SU-DHL-6 (cell line): ENCODE data around the gene SDK1.
"Not testable (repeated sequence)": the region's sequence is repeated elsewhere in the genome, so short reads cannot be mapped to it uniquely, and the experiment has no call there.

Experiments
- H2AFZ ChIP-seq: fragments of 200-600 bp; sonication (generic); 2 replicates; pipeline ENCODE4 v1.6.1; 2014; ENCODE audit warnings: low read depth, mild to moderate bottlenecking, moderate library complexity, mixed read lengths, antibody characterized with exemption, low read length; ENCODE audit not compliant: severe bottlenecking
- H3F3A ChIP-seq: fragments of 200-600 bp; shearing (Covaris generic); 2 replicates; pipeline ENCODE4 v1.6.0; 2016; ENCODE audit warnings: antibody characterized with exemption, mild to moderate bottlenecking; ENCODE audit not compliant: insufficient read depth
- H3K27ac ChIP-seq: fragments of 200-600 bp; sonication (generic); 2 replicates; pipeline ENCODE4 v1.5.1; 2016; ENCODE audit warnings: low read depth, mild to moderate bottlenecking, low read length, moderate library complexity, mixed read lengths
- H3K27me3 ChIP-seq: fragments of 200-600 bp; sonication (generic), shearing (Covaris generic); 2 replicates; pipeline ENCODE4 v1.6.0; 2014; ENCODE audit warnings: mild to moderate bottlenecking, low read length
- H3K36me3 ChIP-seq: fragments of 200-600 bp; sonication (generic); 2 replicates; pipeline ENCODE4 v1.6.1; 2014; ENCODE audit warnings: mild to moderate bottlenecking, low read length, mixed read lengths
- H3K4me2 ChIP-seq: fragments of 300-600, 200-600 bp; shearing (Covaris generic), sonication (generic); 2 replicates; pipeline ENCODE4 v1.6.0; 2014; ENCODE audit warnings: low read length, low read depth, mild to moderate bottlenecking; ENCODE audit not compliant: poor library complexity, severe bottlenecking
- H3K4me3 ChIP-seq: fragments of 200-600 bp; sonication (generic); 2 replicates; pipeline ENCODE4 v1.5.1; 2014; ENCODE audit warnings: antibody characterized with exemption, low read length, mild to moderate bottlenecking, mixed read lengths; ENCODE audit not compliant: insufficient read depth, poor library complexity, severe bottlenecking
- H3K79me2 ChIP-seq: fragments of 200-600 bp; sonication (generic); 2 replicates; pipeline ENCODE4 v1.6.1; 2014; ENCODE audit warnings: mild to moderate bottlenecking, low read length, moderate library complexity; ENCODE audit not compliant: insufficient read depth
- H3K9ac ChIP-seq: fragments of 200-600 bp; sonication (generic); 2 replicates; pipeline ENCODE4 v1.7.0; 2014; ENCODE audit warnings: mild to moderate bottlenecking, low read length
- H3K9me2 ChIP-seq: fragments of 200-600 bp; sonication (generic); replicated peaks from 2 replicates; pipeline ENCODE4 v1.6.1; 2014; ENCODE audit warnings: low read length; ENCODE audit not compliant: insufficient read depth
- H3K9me3 ChIP-seq: fragments of 200-600 bp; sonication (generic); 2 replicates; pipeline ENCODE4 v1.6.1; 2014; ENCODE audit warnings: low read length, mixed read lengths; ENCODE audit not compliant: insufficient read depth
- H4K20me1 ChIP-seq: fragments of 200-600 bp; sonication (generic); 2 replicates; pipeline ENCODE4 v1.6.1; 2014; ENCODE audit warnings: low read depth, mild to moderate bottlenecking, antibody characterized with exemption, low read length, moderate library complexity, mixed read lengths
- EZH2phosphoT487 ChIP-seq: fragments of 200-600 bp; sonication (generic), shearing (Covaris generic); conservative IDR thresholded peaks from 2 replicates; pipeline ENCODE4 v1.6.1; 2018; ENCODE audit warnings: mild to moderate bottlenecking, antibody characterized with exemption, low read length, moderate library complexity, mixed read lengths
- TF ChIP-seq, protein P1 (sequence below): fragments of 200-600 bp; sonication (generic); IDR thresholded peaks from one replicate; pipeline ENCODE4 v1.5.1; 2017; ENCODE audit warnings: antibody characterized with exemption, mild to moderate bottlenecking, low read length, moderate library complexity; ENCODE audit not compliant: insufficient read depth, poor library complexity, severe bottlenecking

Gene SDK1

DNA sequence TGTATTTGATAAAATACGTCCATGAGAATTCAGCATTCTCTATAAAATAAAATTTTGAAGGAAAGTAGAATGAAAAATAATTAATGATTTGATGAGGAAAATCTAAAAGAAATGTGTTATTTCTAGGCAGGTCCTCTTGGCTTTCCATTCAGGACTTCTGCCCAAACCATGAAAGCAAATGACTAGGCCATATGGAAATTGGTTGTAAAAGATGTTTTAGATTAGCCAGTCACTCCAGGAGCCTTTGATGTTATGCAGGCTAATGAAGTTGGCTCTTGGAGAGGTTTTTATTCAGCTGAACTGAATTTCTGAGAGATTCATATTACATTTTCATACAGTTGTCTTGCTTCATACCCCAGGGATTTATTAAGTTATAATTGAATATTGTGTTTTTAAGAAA, 452.8 kb downstream of the SDK1 start:
- no peaks in the 10 kb centered on the region for H3K27me3 ChIP-seq
- H3K4me3 ChIP-seq = no peak overlapping the region
- no peaks in the 10 kb centered on the region for H3K36me3 ChIP-seq
- no peaks in the 10 kb centered on the region for H3K9me2 ChIP-seq
- no peak overlapping the region for H3K4me2 ChIP-seq
- TF ChIP-seq EZH2phosphoT487 = no peak
- TF ChIP-seq, protein P1, sequence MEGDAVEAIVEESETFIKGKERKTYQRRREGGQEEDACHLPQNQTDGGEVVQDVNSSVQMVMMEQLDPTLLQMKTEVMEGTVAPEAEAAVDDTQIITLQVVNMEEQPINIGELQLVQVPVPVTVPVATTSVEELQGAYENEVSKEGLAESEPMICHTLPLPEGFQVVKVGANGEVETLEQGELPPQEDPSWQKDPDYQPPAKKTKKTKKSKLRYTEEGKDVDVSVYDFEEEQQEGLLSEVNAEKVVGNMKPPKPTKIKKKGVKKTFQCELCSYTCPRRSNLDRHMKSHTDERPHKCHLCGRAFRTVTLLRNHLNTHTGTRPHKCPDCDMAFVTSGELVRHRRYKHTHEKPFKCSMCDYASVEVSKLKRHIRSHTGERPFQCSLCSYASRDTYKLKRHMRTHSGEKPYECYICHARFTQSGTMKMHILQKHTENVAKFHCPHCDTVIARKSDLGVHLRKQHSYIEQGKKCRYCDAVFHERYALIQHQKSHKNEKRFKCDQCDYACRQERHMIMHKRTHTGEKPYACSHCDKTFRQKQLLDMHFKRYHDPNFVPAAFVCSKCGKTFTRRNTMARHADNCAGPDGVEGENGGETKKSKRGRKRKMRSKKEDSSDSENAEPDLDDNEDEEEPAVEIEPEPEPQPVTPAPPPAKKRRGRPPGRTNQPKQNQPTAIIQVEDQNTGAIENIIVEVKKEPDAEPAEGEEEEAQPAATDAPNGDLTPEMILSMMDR = no peak
- H3K9ac ChIP-seq = no peak overlapping the region
- H3K9me3 ChIP-seq = no peaks in the 10 kb centered on the region
- H3K79me2 ChIP-seq = no peaks in the 10 kb centered on the region
- H4K20me1 ChIP-seq = no peaks in the 10 kb centered on the region
- H3K27ac ChIP-seq = no peak overlapping the region
- H2AFZ ChIP-seq = no peak overlapping the region
- H3F3A ChIP-seq = no peaks in the 10 kb centered on the region

DNA sequence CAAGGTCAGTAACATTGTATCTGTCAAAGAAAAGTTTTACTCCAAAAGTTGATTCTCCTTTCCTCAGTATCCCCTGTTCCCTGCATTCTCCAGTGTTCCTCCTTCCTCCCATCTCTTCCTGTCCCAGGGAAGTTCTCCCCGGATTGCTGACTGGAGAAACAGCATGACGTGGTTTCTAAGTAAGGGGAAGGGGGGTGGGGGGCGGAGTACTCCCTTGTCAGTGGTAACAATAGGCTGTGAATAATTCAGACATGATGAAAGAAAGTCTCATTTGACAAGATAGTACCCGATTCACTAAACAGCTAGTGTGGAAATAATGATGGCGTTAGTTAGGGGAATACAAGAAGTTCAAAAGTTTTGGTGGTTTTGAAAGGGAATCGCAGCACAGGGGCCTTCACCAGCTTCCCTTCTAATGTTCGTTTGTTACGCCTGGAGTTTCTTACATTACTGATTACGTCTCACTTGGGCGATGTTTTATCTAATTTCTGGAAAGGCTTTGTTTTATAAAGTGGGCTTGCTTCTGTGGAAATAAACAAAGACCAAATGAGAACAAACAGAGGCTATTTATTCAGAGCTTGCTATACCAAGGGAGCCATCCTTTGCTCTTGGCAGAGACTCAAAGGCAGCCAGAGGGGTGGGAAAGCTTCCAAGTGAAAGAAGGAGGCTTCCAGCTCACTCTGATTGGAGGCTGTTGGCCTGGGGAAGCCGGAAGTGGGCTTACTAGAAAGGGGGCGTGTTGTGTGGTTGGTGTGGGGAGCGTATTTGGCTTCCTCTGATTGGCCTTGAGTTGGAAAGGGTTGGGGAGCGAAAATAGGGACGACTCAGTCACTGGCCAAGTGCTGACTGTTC, 453.7 kb downstream of the SDK1 start:
- H2AFZ ChIP-seq = no peak overlapping the region
- H3K4me3 ChIP-seq = no peak overlapping the region

DNA sequence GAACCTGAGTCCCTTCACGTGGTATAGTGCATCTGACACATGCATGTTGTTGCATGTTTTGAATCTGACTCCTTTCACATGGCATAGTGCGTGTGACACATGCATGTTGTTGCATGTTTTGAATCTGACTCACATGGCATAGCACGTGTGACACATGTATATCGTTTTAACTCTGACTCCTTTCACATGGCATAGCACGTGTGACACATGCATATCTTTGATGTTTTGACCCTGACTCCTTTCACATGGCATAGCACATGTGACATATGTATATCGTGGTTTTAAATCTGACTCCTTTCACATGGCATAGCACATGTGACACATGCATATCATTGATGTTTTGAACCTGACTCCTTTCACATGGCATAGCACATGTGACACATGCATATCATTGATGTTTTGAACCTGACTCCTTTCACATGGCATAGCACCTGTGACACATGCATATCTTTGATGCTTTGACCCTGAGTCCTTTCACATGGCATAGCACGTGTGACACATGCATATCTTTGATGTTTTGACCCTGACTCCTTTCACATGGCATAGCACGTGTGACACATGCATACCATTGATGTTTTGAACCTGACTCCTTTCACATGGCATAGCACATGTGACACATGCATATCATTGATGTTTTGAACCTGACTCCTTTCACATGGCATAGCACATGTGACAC, 454.9 kb downstream of the SDK1 start:
- H3K27ac ChIP-seq, H3K9ac ChIP-seq, H3K4me3 ChIP-seq, H2AFZ ChIP-seq, H3K27me3 ChIP-seq, H3K79me2 ChIP-seq, H3F3A ChIP-seq, H3K4me2 ChIP-seq, H3K9me2 ChIP-seq, H4K20me1 ChIP-seq, H3K36me3 ChIP-seq, H3K9me3 ChIP-seq: not testable (repeated sequence)

More for the DNA sequence above, 453.7 kb downstream of the SDK1 start:
- Histone ChIP-seq H3K9me3 (no peaks in the 10 kb centered on the region), H4K20me1 (no peaks in the 10 kb centered on the region), H3K36me3 (no peaks in the 10 kb centered on the region), H3F3A (no peaks in the 10 kb centered on the region), H3K27ac (no peak overlapping the region), H3K9ac (no peak overlapping the region), H3K27me3 (no peaks in the 10 kb centered on the region), H3K9me2 (no peaks in the 10 kb centered on the region), H3K4me2 (no peak overlapping the region), H3K79me2 (no peaks in the 10 kb centered on the region)
- TF ChIP-seq, protein P1 = no peak
- TF ChIP-seq EZH2phosphoT487 = no peak

DNA sequence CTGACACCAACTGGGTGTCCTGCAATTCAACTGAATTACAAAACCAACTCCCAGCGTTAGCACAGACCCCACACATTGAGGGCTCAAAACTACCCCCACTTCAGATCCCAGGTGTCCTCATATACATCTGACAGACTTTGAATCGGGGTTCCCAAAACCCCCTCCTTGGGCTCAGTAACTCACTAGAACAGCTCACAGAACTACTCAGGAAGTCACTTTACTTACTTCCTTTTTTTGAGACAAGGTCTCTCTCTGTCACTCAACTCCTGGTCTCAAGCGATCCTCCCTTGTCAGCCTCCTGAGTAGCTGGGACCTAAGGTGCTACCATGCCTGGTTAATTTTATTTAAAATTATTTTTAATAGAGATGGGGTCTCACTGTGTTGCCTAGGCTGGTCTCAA, 456.0 kb downstream of the SDK1 start:
- Histone ChIP-seq H4K20me1 (no peaks in the 10 kb centered on the region), H3K9me2 (no peaks in the 10 kb centered on the region), H3K9ac (no peak overlapping the region), H3F3A (no peaks in the 10 kb centered on the region), H3K79me2 (no peaks in the 10 kb centered on the region), H2AFZ (no peak overlapping the region), H3K9me3 (no peaks in the 10 kb centered on the region), H3K27me3 (no peaks in the 10 kb centered on the region), H3K27ac (no peak overlapping the region), H3K4me3 (no peak overlapping the region), H3K4me2 (no peak overlapping the region), H3K36me3 (no peaks in the 10 kb centered on the region)
- TF ChIP-seq EZH2phosphoT487 = no peak
- TF ChIP-seq, protein P1 = no peak
